Esophagus muscularis mucosa (tissue), 4 donors: Measurements from ENCODE around the gene PITPNB. TPM values are rescaled to one million over a fixed set of nuclear protein-coding genes. Genes with fewer than 3 reads are reported as not detected.

Experiments
- DNase-seq: peaks from one replicate; pipeline ENCODE4 v3.0.0-alpha.2; 2017; ENCODE audit errors: extremely low spot score
- H3K27ac ChIP-seq, 4 donors: fragments of 200-600 bp; sonication (generic); replicated peaks in 1 of 4; 1 replicate in 3 of 4; 2 replicates in 1 of 4; pipeline ENCODE4 v1.5.1; 2016 to 2019; ENCODE audit warnings: mild to moderate bottlenecking in 1 of 4
- H3K27me3 ChIP-seq, 4 donors: fragments of 200-600 bp; sonication (generic); one replicate each; pipeline versions ENCODE4 v1.5.1 to v1.6.0; 2016 to 2019
- H3K36me3 ChIP-seq, 4 donors: fragments of 200-600 bp; sonication (generic); one replicate each; pipeline ENCODE4 v1.5.1; 2016 to 2019
- H3K4me1 ChIP-seq, 4 donors: fragments of 200-600 bp; sonication (generic); one replicate each; pipeline ENCODE4 v1.5.1; 2016 to 2019
- H3K4me3 ChIP-seq, 4 donors: fragments of 200-600 bp; sonication (generic); 1 replicate in 2 of 4; 2 replicates in 2 of 4; pipeline ENCODE4 v1.5.1; 2016 to 2019; ENCODE audit warnings: mild to moderate bottlenecking in 4 of 4, moderate library complexity in 1 of 4
- H3K9me3 ChIP-seq, 4 donors: fragments of 200-600 bp; sonication (generic); 1 replicate in 3 of 4; 2 replicates in 1 of 4; pipeline ENCODE4 v1.5.1; 2016 to 2019
- EP300 ChIP-seq: sonication (generic); formaldehyde crosslinking; IDR thresholded peaks from one replicate; pipeline ENCODE4 v1.6.1; 2017; ENCODE audit warnings: antibody characterized with exemption
- POLR2A ChIP-seq: fragments of 450-650 bp; IDR thresholded peaks from one replicate; pipeline ENCODE4 v1.6.1; 2017; ENCODE audit warnings: antibody characterized with exemption, moderate library complexity, mild to moderate bottlenecking, low read depth
- POLR2AphosphoS5 ChIP-seq, 2 donors: sonication (generic); formaldehyde crosslinking; IDR thresholded peaks; one replicate each; pipeline ENCODE4 v1.6.1; 2017; ENCODE audit warnings: antibody characterized with exemption in 2 of 2
- WGBS: methylation state at CpG from one replicate; pipeline ENCODE4 v1.1.5; 2018; 5-methylcytosine and 5-hydroxymethylcytosine counted together
- intact Hi-C: fragments of 100-400 bp; cut with DNase I; formaldehyde crosslinking; loops from one replicate; pipeline ENCODE4 v1.15.1; 2023
- total RNA-seq, 4 donors: library from RNA; depleted of rRNA; stranded (reverse); fragments of >200 nt; gene quantifications; one replicate each; pipeline versions ENCODE4 v1.1.0 to v1.2.1, GENCODE V29; 2016
- TF ChIP-seq, protein P1 (sequence below), 3 experiments: fragments of 200-600 bp in 2 of 3; fragments of 450-650 bp in 1 of 3; sonication (generic) in 2 of 3; IDR thresholded peaks; one replicate each; pipeline ENCODE4 v1.5.1; 2017 to 2019; ENCODE audit warnings: antibody characterized with exemption in 3 of 3, mild to moderate bottlenecking in 2 of 3, moderate library complexity in 1 of 3

PITPNB gene
- total RNA-seq, result 10 to 100 TPM; 70.3 to 99.7 (median 89.3) TPM

DNA sequence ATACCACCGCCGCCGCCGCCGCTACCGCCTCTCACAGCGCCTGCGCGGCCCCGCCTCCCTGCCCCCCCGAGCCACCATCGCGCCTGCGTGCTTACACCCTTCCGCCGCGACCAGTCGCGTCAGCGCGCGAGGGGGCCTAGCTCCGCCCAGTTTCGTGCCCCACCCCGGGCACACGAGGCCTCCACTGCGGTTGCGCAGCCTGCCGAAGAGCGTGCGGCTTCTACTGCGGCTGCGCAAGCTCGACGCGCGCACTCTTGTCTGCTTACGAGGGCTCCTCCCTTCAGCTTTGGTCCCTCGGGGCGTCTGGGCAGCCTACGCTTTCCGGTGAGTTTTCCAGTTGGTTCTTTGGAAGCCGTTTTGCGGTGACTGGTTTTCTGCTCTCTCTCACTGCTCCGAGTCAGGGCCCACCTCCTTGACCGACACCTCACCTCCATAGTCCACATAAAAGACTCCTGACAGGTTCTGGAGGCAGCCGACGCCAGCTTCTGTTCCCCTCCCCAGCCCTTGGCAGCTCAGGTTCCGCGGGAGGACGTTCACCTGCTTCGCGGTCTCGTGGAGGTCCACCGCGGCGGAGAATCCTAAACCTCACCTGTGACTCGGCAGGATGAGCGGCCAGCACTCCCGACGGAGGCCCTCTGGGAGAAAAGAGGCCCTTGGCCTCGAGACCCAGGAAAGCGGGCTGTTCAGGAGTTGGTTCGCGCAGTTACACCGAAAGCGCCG is at the start of gene PITPNB:
Gene PITPNB, minus strand, starts transcription at position 35 of the 720 bp plus-strand sequence. CDS start 65 bp downstream, outside the sequence.
- DNase-seq, result peak; percentile 99
- Histone ChIP-seq H3K4me1 (peaks cover 44 to 58% (median 56%) of the 10 kb centered on the region in 4 donors), H3K27me3 (no peaks in the 10 kb centered on the region), H3K9me3 (no peaks in the 10 kb centered on the region), H3K4me3 (peak within 1 kb of the TSS; percentile 83 to 98 (median 95)), H3K27ac (peak within 1 kb of the TSS; percentile 93 to 99 (median 98)), H3K36me3 (no peaks in the 10 kb centered on the region)
- TF ChIP-seq POLR2AphosphoS5 (IDR thresholded peaks at IDR 0.05) (peak; percentile 99 to 100), EP300 (no peak), POLR2A (peak; percentile 53)
- TF ChIP-seq, protein P1, sequence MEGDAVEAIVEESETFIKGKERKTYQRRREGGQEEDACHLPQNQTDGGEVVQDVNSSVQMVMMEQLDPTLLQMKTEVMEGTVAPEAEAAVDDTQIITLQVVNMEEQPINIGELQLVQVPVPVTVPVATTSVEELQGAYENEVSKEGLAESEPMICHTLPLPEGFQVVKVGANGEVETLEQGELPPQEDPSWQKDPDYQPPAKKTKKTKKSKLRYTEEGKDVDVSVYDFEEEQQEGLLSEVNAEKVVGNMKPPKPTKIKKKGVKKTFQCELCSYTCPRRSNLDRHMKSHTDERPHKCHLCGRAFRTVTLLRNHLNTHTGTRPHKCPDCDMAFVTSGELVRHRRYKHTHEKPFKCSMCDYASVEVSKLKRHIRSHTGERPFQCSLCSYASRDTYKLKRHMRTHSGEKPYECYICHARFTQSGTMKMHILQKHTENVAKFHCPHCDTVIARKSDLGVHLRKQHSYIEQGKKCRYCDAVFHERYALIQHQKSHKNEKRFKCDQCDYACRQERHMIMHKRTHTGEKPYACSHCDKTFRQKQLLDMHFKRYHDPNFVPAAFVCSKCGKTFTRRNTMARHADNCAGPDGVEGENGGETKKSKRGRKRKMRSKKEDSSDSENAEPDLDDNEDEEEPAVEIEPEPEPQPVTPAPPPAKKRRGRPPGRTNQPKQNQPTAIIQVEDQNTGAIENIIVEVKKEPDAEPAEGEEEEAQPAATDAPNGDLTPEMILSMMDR (IDR thresholded peaks at IDR 0.05), result peak in 1 of 3 experiments; percentile 21
- 0% methylated on average over 46 of the region's 68 CpGs for WGBS
- intact Hi-C loops, result loop anchor here (5.0 kb wide), 1 partner anchor 37 kb away; no protein-coding TSS in a partner anchor

DNA sequence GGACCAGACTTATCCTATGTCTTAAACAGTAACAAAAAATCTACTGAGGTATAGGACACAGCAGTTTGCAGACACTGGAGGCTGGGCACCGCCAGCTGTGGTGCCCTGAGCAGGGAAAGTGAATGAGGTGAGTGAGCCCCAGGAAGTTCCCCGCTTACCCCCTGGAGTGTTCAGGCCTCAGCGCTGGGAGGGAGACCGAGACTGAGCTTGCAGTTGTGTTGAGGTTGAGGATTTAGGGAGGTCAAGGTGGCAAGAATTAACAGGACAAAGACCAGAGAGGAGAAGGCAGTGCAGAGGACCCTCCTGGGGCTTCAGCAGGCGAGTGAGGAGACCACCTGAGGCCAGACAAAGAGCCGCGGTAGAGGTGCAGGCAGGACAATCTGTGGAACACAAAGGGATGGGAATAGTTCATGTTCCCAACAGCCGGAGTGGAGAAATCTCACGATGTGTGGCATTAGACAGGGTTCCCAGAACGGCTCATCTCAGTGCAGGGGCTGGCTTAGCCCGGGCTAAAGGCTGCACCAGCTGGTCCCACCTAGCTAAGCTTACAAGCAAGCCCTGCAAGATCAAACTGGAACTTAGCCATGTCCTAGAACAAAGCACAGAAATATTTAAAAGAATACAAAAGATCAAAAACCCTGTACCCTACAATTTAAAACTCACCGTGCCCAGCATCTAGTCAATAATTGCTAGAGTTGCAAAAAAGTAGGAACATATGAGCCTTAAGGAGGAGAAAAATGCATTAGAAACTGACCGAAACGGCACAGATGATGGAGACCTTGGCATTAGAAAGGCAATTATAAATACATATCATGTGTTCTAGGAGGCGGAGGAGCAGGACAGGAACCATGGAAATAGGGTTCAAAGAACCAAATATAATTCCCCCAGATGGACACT is 47.4 kb upstream of the PITPNB start:
- no peaks in the 10 kb centered on the region for H3K36me3 ChIP-seq
- DNase-seq, result no peak
- H3K4me1 ChIP-seq, result peaks cover 0 to 7% (median 3%) of the 10 kb centered on the region in 4 donors
- no peak overlapping the region for H3K4me3 ChIP-seq
- no peaks in the 10 kb centered on the region for H3K27me3 ChIP-seq
- H3K9me3 ChIP-seq, result peaks cover 0 to 12% (median 3%) of the 10 kb centered on the region in 4 donors
- H3K27ac ChIP-seq, result no peak overlapping the region
- TF ChIP-seq POLR2AphosphoS5 (IDR thresholded peaks at IDR 0.05) (no peak), EP300 (no peak), POLR2A (no peak)
- TF ChIP-seq, protein P1 (IDR thresholded peaks at IDR 0.05), result no peak
- WGBS, result 95% methylated on average over 14 of the region's 15 CpGs
- intact Hi-C loops, result no loop called here

DNA sequence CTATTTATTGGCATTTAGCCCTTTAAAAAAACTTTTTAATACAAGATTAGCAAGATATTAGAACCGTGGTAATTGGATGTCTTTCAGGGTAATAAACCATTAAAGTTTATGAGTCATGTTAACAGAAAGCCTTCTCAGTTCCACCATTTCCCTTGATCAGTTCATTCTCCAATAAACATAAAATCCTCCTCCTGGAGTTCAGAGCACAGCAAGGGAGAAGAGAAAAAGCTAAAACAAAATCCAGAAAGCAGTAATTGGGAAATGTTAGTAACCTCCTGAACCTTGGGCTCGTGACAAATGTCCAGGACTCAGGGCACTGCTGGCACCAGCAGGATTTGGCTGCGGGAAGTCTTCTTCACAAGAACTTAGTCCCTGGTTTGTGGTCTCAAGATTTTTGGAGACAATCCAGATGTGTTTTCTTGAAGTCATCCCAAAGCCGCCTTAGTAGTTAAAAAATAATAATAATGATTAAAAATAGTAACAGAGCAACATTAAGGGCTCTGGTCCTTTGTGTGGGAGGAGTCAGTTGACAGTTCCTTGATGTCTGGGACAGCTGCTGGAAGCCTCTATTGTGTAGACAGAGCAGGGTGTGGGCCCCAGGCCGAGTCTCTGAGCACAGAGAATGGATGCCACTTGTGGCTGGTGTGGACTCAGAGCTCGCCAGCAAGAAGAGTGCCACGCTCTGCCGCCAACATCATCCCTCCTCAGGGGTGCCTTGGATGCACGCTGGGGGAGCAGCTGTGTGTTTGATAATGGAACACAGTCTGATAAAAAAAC is 43.4 kb upstream of the PITPNB start:
- H3K4me1 ChIP-seq, result peaks cover 0 to 14% (median 7%) of the 10 kb centered on the region in 4 donors
- no peaks in the 10 kb centered on the region for H3K9me3 ChIP-seq
- no peak overlapping the region for H3K27ac ChIP-seq
- intact Hi-C loops, result no loop called here
- DNase-seq, result no peak
- H3K4me3 ChIP-seq, result no peak overlapping the region
- no peaks in the 10 kb centered on the region for H3K36me3 ChIP-seq
- 69% methylated on average over 9 of the region's 9 CpGs for WGBS
- TF ChIP-seq POLR2A (no peak), POLR2AphosphoS5 (IDR thresholded peaks at IDR 0.05) (no peak), EP300 (no peak)
- TF ChIP-seq, protein P1 (IDR thresholded peaks at IDR 0.05), result no peak
- H3K27me3 ChIP-seq, result no peaks in the 10 kb centered on the region

DNA sequence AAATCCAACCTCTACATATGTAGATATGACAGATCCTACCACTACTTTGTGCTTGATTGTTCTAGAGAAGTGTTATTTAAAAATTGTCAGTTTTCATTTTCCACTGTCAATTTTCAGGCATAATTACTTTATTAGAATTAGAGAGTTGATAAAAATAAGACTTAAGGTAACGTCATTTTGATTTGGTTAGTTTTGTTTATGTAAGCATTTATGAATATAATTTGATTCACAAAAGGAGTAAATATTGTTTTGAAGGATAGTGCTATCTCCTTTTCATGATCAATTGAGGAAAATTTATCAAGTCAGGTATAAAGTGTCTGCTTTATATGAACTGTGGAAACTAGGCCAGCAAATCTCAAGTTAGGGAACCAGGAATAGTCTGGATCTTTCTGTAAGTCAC is 42.6 kb upstream of the PITPNB start:
- TF ChIP-seq POLR2AphosphoS5 (IDR thresholded peaks at IDR 0.05) (no peak), POLR2A (no peak), EP300 (no peak)
- TF ChIP-seq, protein P1 (IDR thresholded peaks at IDR 0.05), result no peak
- intact Hi-C loops, result no loop called here
- WGBS, result 86% methylated on average over 1 of the region's 1 CpG

More for the DNA sequence above, 42.6 kb upstream of the PITPNB start:
- DNase-seq, result no peak
- peaks cover 0 to 14% (median 7%) of the 10 kb centered on the region in 4 donors for H3K4me1 ChIP-seq
- no peak overlapping the region for H3K4me3 ChIP-seq
- no peaks in the 10 kb centered on the region for H3K27me3 ChIP-seq
- no peak overlapping the region for H3K27ac ChIP-seq
- no peaks in the 10 kb centered on the region for H3K9me3 ChIP-seq
- no peaks in the 10 kb centered on the region for H3K36me3 ChIP-seq
